ENCODE data around the gene BDH2.
A peak's percentile ranks its signal among the peaks of the same experiment; 100 is the strongest.

BDH2 gene

DNA sequence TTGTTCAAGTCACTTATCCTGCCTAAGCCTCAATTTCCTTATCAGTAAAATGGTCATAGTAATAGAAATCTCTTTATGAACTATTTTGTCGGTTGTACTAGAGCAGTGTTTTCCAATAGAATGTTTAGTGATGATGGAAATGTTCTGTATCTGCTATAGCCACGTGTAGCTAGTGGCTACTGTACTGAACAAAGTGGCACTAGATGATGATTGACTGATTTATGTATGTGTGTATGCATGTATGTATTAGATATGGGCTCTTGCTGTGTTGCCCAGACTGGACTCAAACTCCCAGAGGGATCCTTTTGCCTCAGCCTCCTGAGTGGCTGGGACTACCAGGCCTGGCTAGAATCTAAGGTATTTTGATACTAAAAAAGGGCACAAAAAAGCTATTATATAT, 55.5 kb downstream of the BDH2 start:
- no peak for DNase-seq (ENCODE audit: low read depth)
- no peak overlapping the region for H3K4me3 ChIP-seq (ENCODE audit: control insufficient read depth, low read depth, low read length)
- TF ChIP-seq, protein P1, sequence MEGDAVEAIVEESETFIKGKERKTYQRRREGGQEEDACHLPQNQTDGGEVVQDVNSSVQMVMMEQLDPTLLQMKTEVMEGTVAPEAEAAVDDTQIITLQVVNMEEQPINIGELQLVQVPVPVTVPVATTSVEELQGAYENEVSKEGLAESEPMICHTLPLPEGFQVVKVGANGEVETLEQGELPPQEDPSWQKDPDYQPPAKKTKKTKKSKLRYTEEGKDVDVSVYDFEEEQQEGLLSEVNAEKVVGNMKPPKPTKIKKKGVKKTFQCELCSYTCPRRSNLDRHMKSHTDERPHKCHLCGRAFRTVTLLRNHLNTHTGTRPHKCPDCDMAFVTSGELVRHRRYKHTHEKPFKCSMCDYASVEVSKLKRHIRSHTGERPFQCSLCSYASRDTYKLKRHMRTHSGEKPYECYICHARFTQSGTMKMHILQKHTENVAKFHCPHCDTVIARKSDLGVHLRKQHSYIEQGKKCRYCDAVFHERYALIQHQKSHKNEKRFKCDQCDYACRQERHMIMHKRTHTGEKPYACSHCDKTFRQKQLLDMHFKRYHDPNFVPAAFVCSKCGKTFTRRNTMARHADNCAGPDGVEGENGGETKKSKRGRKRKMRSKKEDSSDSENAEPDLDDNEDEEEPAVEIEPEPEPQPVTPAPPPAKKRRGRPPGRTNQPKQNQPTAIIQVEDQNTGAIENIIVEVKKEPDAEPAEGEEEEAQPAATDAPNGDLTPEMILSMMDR (conservative IDR thresholded peaks at IDR 0.05; ENCODE audit: control insufficient read depth, insufficient read depth, low read depth, low read length), result no peak

DNA sequence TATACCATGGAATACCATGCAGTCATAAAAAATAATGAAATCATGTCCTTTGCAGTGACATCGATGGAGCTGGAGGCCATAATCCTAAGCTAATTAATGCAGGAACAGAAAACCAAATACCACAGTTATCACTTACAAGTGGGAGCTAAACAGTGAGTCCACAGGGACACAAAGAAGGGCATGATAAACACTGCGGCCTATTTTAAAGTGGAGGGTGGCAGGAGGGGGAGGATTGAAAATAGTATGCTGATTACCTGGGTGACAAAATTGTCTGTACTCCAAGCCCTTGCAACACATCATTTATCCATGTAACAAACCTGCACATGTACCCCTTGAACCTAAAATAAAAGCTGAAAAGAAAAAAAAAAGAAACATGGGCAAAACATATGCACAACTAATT, 63.5 kb downstream of the BDH2 start:
- H3K4me3 ChIP-seq (ENCODE audit: control insufficient read depth, low read depth, low read length), result no peak overlapping the region
- DNase-seq (ENCODE audit: low read depth), result no peak
- TF ChIP-seq, protein P1 (conservative IDR thresholded peaks at IDR 0.05; ENCODE audit: control insufficient read depth, insufficient read depth, low read depth, low read length), result no peak

DNA sequence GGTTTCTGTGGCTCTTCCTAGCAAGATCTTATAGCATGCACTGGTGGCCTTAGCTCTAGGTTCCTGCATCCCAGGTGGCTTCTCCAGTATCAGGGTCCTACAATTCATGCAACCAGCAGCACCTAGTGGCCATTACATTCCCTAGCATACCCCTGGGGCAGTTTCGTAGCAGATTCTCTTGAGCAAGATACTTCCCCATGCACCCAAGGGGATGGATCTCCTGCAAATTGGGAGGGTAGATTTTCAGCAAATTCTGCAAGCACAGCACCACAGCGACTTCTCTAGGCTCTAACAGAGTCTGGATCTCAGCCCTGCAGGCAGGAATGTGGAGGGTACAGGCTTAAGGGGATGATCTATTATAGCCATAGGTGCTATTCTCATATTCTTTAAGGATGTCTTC, 67.1 kb downstream of the BDH2 start:
- no peak overlapping the region for H3K4me3 ChIP-seq (ENCODE audit: control insufficient read depth, low read depth, low read length)
- TF ChIP-seq, protein P1 (conservative IDR thresholded peaks at IDR 0.05; ENCODE audit: control insufficient read depth, insufficient read depth, low read depth, low read length), result peak; percentile 54
- peak; percentile 31 for DNase-seq (ENCODE audit: low read depth)

DNA sequence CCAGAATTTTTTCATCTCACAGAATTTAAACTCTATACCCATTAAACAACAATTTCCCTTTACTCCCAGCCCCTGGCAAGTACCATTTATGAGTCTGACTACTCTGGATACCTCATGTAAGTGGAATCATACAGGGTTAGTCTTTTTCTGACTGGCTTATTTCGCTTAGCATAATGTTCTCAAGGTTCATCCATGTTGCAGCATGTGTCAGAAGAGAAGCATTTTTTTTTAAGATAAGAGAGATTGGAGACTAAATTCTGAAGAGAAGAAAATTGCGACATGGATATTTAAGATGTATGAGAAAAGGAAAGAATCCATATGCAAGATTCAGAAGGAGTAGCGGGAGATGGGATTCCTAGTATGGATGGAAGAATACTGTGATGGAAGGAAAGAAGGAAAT, 68.8 kb downstream of the BDH2 start:
- no peak for DNase-seq (ENCODE audit: low read depth)
- no peak overlapping the region for H3K4me3 ChIP-seq (ENCODE audit: control insufficient read depth, low read depth, low read length)
- TF ChIP-seq, protein P1 (conservative IDR thresholded peaks at IDR 0.05; ENCODE audit: control insufficient read depth, insufficient read depth, low read depth, low read length), result no peak

DNA sequence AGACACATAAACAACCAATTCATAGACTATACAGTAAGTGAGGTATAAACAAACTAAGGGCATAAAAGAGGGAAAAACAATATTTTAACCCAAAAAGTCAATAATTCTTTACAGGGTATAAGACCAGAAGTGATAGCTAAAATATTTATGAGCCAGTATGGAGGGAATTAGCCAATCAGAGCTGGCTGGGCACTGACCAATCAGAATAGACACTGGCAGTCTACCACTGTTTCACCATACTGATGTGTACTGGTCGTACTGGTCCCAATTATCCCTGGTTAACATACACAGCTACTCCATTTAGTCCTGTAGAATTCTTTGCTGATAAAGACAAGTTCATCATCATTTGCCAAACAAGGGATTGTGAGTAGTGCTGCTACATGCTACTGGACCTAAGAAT, 70.3 kb downstream of the BDH2 start:
- H3K4me3 ChIP-seq (ENCODE audit: control insufficient read depth, low read depth, low read length), result no peak overlapping the region
- DNase-seq (ENCODE audit: low read depth), result no peak
- TF ChIP-seq, protein P1 (conservative IDR thresholded peaks at IDR 0.05; ENCODE audit: control insufficient read depth, insufficient read depth, low read depth, low read length), result no peak

All from fibroblast of mammary gland (primary cell).